ENCODE results near the gene APOOL. TPM values are rescaled to one million over a fixed set of nuclear protein-coding genes. Genes with fewer than 3 reads are reported as not detected.

The APOOL gene
- total RNA-seq, 1 donor from 2014 or later, result 11.0 TPM

DNA sequence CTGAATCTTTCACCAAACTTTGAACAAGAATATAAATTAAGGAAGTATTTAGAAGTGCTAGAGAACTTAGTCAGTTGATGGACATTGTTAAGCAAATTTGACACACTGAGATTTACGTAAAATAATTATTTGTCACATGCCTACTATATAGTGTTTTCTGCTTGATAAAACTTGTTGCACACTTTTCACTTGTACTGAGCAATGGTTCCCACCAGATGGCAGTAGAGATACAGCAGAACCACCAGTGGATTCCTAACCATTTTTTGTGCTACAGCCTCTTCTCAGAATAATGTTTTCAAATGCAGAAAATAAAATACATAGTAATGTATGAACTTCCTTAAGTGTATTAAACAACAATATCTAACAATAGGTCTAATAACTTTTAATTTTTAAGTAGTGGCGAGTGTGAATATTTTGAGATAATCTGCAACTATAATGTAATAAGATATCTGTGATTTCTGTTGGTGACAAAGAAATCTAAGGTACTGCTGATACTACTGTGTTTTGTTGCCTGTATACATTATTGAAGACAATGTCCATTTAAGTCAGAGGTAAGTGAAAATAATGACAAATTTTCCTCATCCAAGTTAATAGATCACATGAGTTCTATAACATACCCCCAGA is 81.2 kb downstream of the APOOL start:
- DNase-seq, result peak; percentile 0

GRCh38 chrX:85089321-85089840 is 85.7 kb downstream of the APOOL start:
- DNase-seq, result no peak

DNA sequence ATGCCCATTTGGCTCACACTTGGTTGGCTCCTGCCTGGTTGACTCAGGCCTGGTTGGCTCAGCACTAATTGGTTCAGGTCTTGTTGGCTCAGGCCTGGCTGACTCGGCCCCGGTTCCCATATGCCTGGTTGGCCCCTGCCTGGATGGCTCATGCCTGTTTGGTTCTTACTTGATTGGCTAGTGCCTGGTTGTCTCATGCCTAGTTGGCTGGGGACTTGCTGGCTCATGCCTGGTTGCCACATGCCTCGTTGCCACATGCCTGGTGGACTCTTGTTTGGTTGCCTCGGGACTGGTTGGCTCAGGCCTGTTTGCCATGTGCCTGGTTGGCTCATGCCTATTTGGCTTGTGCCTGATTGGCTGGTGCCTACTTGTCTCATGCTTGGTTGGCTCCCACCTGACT is 103.7 kb downstream of the APOOL start:
- DNase-seq, result no peak

- DNase-seq, result no peak
Observed at GRCh38 chrX:85108165-85108564, 104.5 kb downstream of the APOOL start.

GRCh38 chrX:85109235-85109634 is 105.6 kb downstream of the APOOL start:
- no peak for DNase-seq

DNA sequence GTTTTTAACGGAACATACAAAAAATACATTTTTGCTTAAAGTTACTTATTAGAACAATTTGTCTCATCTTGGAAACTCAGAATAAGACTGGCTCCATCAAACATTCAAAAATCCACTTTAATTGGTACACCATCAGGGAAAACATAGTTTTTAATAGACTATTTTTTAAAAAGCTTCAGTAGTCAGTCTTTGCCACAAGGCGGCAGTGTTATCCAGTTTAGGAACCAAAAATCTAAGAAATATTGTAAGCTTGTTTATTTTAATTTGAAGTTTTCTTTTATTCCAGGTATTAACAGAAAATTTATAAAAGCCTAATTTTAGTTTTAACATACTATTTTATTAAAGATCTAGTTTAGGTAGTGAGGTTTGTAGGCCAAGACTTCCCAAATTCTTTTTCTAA is 107.7 kb downstream of the APOOL start:
- no peak for DNase-seq

DNA sequence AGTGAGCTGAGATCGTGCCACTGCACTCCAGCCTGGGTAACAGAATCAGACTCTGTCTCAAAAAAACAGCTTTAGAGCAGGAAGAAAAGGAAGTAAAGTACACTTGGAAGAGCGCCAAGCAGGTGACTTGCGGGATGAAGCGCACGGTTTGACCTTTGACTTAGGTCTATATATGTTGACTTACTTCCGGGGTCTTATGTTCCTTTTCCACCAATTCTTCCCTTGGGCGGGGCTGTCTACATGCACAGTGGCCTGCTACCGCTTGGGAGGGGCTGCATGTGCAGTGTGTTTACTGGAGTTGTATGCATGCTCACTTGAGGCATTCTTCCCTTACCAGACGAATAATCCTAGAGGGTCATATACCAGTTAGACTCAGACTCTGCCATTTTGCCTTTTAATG is 108.6 kb downstream of the APOOL start:
- no peak for DNase-seq

DNA sequence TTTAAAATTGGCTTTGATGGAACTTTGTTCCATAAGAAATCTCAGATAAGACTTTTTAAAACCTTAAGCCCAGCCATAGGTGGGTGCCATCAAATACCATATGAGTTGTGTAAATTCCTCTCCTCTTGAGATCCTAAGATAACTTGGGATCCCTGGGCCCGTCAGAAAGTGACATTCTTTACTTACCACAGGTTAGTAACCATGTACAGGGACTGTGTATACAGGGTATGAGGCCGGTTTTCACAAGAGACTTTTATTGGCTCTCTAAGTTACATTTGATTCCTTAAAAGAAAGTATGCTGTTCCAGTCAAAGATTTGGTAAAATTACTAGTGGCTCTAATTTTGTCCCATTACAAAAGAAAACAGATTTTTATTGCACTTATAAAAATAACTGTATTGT is 110.1 kb downstream of the APOOL start:
- DNase-seq, result no peak

- DNase-seq, result no peak
Observed at GRCh38 chrX:85114171-85114570, 110.5 kb downstream of the APOOL start.

DNA sequence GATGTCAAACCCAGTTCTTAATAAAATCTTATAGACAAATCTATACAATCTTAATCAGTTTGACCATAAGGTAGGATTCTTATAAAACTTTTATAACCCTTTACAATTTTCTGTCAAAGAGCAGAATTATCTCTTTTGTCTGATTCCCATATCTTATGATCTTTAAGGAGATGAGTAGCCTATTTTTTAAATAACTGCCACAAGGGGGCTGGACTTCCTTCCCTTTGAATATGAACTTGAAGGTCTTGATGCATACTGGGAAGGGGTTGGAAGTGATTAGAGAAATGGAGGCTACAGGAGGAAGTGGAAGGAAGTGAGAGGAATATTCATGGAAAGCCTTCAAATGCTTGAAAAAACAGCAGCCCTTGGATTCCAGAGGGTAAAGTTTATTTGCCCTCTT is 111.1 kb downstream of the APOOL start:
- DNase-seq, result no peak

DNA sequence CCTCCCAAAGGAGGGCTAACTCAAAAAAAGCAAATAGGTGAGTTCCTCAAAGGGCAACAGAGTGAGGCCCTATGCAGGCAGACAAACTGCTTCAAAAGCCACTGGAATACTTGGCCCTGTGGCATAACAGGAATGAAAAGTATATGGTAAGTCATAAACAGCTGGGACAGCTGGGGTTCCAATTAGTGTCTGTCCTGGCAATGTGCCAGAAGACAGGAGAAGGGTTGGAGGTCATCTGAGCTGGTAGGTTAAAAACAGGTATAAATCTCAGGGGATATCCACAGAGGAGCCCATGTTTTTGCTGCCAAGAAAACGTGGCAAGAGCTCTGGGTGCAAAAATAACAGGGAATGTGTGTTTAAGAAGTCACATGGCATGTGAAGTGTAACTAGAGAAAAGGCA is 111.6 kb downstream of the APOOL start:
- DNase-seq, result no peak

DNA sequence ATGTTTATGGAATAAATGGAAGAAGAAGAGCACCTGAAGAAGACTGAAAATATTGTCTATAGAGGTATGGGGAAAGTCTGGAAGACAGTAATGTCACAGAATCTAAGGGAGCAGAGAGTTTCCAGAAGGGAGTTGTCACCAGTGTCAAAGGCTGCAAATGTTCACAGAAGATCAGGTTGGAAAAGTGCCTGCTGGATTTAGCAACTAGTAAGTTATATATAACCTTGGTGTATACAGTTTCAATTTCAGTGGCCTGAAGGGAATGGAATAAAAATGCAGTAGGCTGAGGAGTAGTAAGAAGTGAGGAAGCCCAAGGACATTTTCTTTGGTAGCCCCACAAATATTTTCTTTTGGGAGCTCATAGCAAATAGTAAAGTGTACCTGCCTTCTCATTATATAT is 132.7 kb downstream of the APOOL start:
- no peak for DNase-seq

DNA sequence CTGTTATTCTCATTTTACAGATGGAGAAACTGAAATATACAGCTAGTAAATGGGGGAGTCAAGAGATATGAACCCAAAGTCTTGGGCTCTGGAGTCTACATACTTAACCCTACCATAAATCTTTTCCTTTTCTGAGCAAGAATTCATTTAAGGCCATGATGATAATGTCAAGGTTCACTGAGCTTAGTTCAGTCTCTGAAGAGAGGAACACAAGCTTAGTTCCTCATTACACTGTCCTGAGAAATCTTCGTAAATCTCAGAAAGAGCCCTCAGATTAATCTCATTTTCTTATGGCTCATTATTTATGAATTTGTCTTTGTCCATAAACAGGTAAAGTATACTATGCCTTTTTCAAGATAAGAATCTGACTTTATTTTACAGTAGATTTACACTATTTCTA is 135.7 kb downstream of the APOOL start:
- no peak for DNase-seq

GRCh38 chrX:85140964-85141363 is 137.3 kb downstream of the APOOL start:
- DNase-seq, result no peak

Other genes with a start within 250 kb of the APOOL start
- 0.20 TPM for gene SATL1, start 239.9 kb downstream of the APOOL start, total RNA-seq
- 25.4 TPM for gene ZNF711, start 240.1 kb downstream of the APOOL start, total RNA-seq

Measured in skin of body (tissue), 2 donors.